ENCODE results near the gene AK9.

AK9 gene

GRCh38 chr6:109515781-109516409 lies 175.1 kb downstream of the AK9 start:
- no peak overlapping the region for H2BK15ac ChIP-seq (replicated peaks; ENCODE audit: low read depth)
- H2AK5ac ChIP-seq (ENCODE audit: low read length) = no peak overlapping the region
- no peak overlapping the region for H3K9ac ChIP-seq (ENCODE audit: low read length)
- no peak for DNase-seq
- H3K27me3 ChIP-seq (ENCODE audit: insufficient read depth, low read length, poor library complexity) = no peaks in the 10 kb centered on the region
- H4K5ac ChIP-seq (ENCODE audit: low read length) = no peak overlapping the region
- no peak overlapping the region for H4K8ac ChIP-seq (ENCODE audit: low read depth, low read length)
- H3K4me2 ChIP-seq (ENCODE audit: low read length) = no peak overlapping the region
- no peaks in the 10 kb centered on the region for H3K4me1 ChIP-seq (ENCODE audit: control insufficient read depth, low read depth, low read length)
- H3K4me3 ChIP-seq (ENCODE audit: low read length) = no peak overlapping the region
- no peak overlapping the region for H3K23ac ChIP-seq (ENCODE audit: low read length)
- no peaks in the 10 kb centered on the region for H3K36me3 ChIP-seq (ENCODE audit: control insufficient read depth, insufficient read depth, low read length)
- H2BK5ac ChIP-seq (ENCODE audit: low read length) = no peak overlapping the region
- WGBS (ENCODE audit: extremely low coverage, insufficient coverage, low lambda C conversion rate) = no CpG with 5 or more reads among the region's 6 CpGs
- H3K56ac ChIP-seq (ENCODE audit: low read length) = no peak overlapping the region
- H3K79me2 ChIP-seq (ENCODE audit: control insufficient read depth, insufficient read depth, low read length) = no peaks in the 10 kb centered on the region
- no peak overlapping the region for H3K18ac ChIP-seq (ENCODE audit: low read length)
- no peaks in the 10 kb centered on the region for H3K79me1 ChIP-seq (ENCODE audit: low read length)
- no peak overlapping the region for H2BK120ac ChIP-seq (ENCODE audit: low read depth, low read length)
- no peak overlapping the region for H3K4ac ChIP-seq (ENCODE audit: low read depth, low read length)
- no peak overlapping the region for H3K27ac ChIP-seq (ENCODE audit: low read depth, low read length)

DNA sequence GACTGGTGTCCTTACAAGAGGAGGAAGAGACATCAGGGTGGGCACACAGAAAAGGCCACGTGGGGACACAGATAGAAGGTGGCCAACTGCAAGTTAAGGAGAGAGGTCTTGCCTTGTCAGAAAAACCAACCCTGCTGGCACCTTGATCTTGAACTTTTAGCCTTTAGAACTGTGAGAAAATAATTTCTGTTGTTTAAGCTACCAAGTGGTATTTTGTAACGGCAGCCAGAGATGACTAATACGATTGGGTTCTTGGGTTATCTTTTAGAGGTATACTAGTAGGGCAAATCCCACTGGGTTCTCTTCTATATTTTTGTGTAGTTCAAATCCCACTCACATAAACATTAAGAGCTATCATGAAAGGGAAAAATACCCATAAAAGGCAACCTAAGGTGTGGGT lies 176.1 kb downstream of the AK9 start:
- Histone ChIP-seq H2BK15ac (replicated peaks; ENCODE audit: low read depth) (no peak overlapping the region), H4K8ac (ENCODE audit: low read depth, low read length) (no peak overlapping the region), H3K23ac (ENCODE audit: low read length) (no peak overlapping the region), H3K79me1 (ENCODE audit: low read length) (no peaks in the 10 kb centered on the region), H3K18ac (ENCODE audit: low read length) (no peak overlapping the region), H2BK120ac (ENCODE audit: low read depth, low read length) (no peak overlapping the region), H2BK5ac (ENCODE audit: low read length) (no peak overlapping the region), H2AK5ac (ENCODE audit: low read length) (no peak overlapping the region), H3K36me3 (ENCODE audit: control insufficient read depth, insufficient read depth, low read length) (no peaks in the 10 kb centered on the region), H3K56ac (ENCODE audit: low read length) (no peak overlapping the region), H3K4me3 (ENCODE audit: low read length) (no peak overlapping the region), H3K4me2 (ENCODE audit: low read length) (no peak overlapping the region), H3K27me3 (ENCODE audit: insufficient read depth, low read length, poor library complexity) (no peaks in the 10 kb centered on the region), H3K4ac (ENCODE audit: low read depth, low read length) (peak overlapping the region; percentile 25), H3K27ac (ENCODE audit: low read depth, low read length) (no peak overlapping the region), H3K79me2 (ENCODE audit: control insufficient read depth, insufficient read depth, low read length) (no peaks in the 10 kb centered on the region), H4K5ac (ENCODE audit: low read length) (no peak overlapping the region), H3K9ac (ENCODE audit: low read length) (no peak overlapping the region), H3K4me1 (ENCODE audit: control insufficient read depth, low read depth, low read length) (no peaks in the 10 kb centered on the region)
- no CpG with 5 or more reads among the region's 3 CpGs for WGBS (ENCODE audit: extremely low coverage, insufficient coverage, low lambda C conversion rate)
- no peak for DNase-seq

DNA sequence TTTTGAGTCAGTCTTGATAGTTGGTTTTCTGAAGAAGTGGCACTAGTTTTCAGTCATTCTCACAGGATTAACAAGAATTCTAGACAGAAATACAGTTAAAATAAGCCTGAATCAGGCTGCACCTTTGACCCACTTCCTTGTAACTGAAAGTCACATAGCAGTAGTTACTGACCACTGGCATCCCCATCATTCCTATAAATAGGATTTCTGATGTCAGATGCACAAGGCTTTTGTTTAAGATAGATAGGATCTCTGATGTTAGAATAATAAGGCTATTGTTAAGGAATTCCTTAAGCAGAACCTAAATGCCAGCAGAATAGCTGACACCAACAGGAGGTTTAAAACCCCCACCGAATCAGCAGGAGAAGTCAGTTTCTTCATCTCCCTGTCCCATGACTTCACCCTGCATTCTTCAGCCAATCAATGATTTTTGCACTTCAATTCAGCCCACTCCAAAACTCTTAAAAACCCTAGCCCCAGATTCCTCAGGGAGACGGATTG lies 177.4 kb downstream of the AK9 start:
- H3K27ac ChIP-seq (ENCODE audit: low read depth, low read length) = peak overlapping the region; percentile 51
- peak; percentile 80 for DNase-seq

DNA sequence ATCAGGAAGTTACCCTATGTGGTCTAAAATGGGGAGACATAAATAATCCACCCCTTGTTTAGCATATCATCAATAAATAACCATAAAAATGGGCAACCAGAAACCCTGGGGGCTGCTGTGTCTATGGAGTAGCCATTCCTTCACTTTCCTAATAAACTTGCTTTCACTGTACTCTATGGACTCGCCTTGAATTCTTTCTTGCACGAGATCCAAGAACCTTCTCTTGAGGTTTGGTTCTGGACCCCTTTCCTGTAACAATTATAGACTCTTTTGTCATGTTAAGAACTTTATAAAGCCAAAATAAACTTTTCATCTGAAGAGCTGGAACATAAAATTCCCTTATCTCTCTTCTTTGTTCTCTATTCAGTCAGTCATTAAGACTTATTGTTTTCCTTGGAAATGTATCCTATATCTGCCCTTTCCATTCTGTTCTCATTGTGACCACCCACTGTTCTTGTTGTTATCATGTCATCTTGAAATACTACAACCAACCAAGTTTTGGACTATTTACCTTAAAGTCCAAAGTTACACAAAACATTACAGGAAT lies 178.7 kb downstream of the AK9 start:
- no peak for DNase-seq
- H3K56ac ChIP-seq (ENCODE audit: low read length) = no peak overlapping the region
- no peaks in the 10 kb centered on the region for H3K4me1 ChIP-seq (ENCODE audit: control insufficient read depth, low read depth, low read length)
- no peak overlapping the region for H3K9ac ChIP-seq (ENCODE audit: low read length)
- H2BK5ac ChIP-seq (ENCODE audit: low read length) = no peak overlapping the region
- H2AK5ac ChIP-seq (ENCODE audit: low read length) = no peak overlapping the region
- no peak overlapping the region for H3K27ac ChIP-seq (ENCODE audit: low read depth, low read length)
- no peak overlapping the region for H2BK15ac ChIP-seq (replicated peaks; ENCODE audit: low read depth)
- H3K79me1 ChIP-seq (ENCODE audit: low read length) = no peaks in the 10 kb centered on the region
- no peak overlapping the region for H2BK120ac ChIP-seq (ENCODE audit: low read depth, low read length)
- no peak overlapping the region for H3K4me3 ChIP-seq (ENCODE audit: low read length)
- no peaks in the 10 kb centered on the region for H3K79me2 ChIP-seq (ENCODE audit: control insufficient read depth, insufficient read depth, low read length)
- no peak overlapping the region for H3K23ac ChIP-seq (ENCODE audit: low read length)
- H3K36me3 ChIP-seq (ENCODE audit: control insufficient read depth, insufficient read depth, low read length) = no peaks in the 10 kb centered on the region
- no peaks in the 10 kb centered on the region for H3K27me3 ChIP-seq (ENCODE audit: insufficient read depth, low read length, poor library complexity)
- no peak overlapping the region for H3K18ac ChIP-seq (ENCODE audit: low read length)
- no peak overlapping the region for H3K4me2 ChIP-seq (ENCODE audit: low read length)
- no peak overlapping the region for H4K5ac ChIP-seq (ENCODE audit: low read length)
- no CpG with 5 or more reads among the region's 2 CpGs for WGBS (ENCODE audit: extremely low coverage, insufficient coverage, low lambda C conversion rate)
- no peak overlapping the region for H3K4ac ChIP-seq (ENCODE audit: low read depth, low read length)
- H4K8ac ChIP-seq (ENCODE audit: low read depth, low read length) = no peak overlapping the region

More for the DNA sequence above, 177.4 kb downstream of the AK9 start:
- no peak overlapping the region for H3K9ac ChIP-seq (ENCODE audit: low read length)
- H4K8ac ChIP-seq (ENCODE audit: low read depth, low read length) = no peak overlapping the region
- H3K79me1 ChIP-seq (ENCODE audit: low read length) = no peaks in the 10 kb centered on the region
- no peak overlapping the region for H2BK5ac ChIP-seq (ENCODE audit: low read length)
- no peak overlapping the region for H3K4me3 ChIP-seq (ENCODE audit: low read length)
- no peak overlapping the region for H3K23ac ChIP-seq (ENCODE audit: low read length)
- H2AK5ac ChIP-seq (ENCODE audit: low read length) = no peak overlapping the region
- no peak overlapping the region for H2BK120ac ChIP-seq (ENCODE audit: low read depth, low read length)
- no peaks in the 10 kb centered on the region for H3K4me1 ChIP-seq (ENCODE audit: control insufficient read depth, low read depth, low read length)
- H3K4ac ChIP-seq (ENCODE audit: low read depth, low read length) = no peak overlapping the region
- H3K27me3 ChIP-seq (ENCODE audit: insufficient read depth, low read length, poor library complexity) = no peaks in the 10 kb centered on the region
- no peak overlapping the region for H2BK15ac ChIP-seq (replicated peaks; ENCODE audit: low read depth)
- H3K18ac ChIP-seq (ENCODE audit: low read length) = no peak overlapping the region
- no CpG with 5 or more reads among the region's 2 CpGs for WGBS (ENCODE audit: extremely low coverage, insufficient coverage, low lambda C conversion rate)
- no peak overlapping the region for H4K5ac ChIP-seq (ENCODE audit: low read length)
- H3K36me3 ChIP-seq (ENCODE audit: control insufficient read depth, insufficient read depth, low read length) = no peaks in the 10 kb centered on the region
- H3K79me2 ChIP-seq (ENCODE audit: control insufficient read depth, insufficient read depth, low read length) = no peaks in the 10 kb centered on the region
- H3K4me2 ChIP-seq (ENCODE audit: low read length) = no peak overlapping the region
- no peak overlapping the region for H3K56ac ChIP-seq (ENCODE audit: low read length)

DNA sequence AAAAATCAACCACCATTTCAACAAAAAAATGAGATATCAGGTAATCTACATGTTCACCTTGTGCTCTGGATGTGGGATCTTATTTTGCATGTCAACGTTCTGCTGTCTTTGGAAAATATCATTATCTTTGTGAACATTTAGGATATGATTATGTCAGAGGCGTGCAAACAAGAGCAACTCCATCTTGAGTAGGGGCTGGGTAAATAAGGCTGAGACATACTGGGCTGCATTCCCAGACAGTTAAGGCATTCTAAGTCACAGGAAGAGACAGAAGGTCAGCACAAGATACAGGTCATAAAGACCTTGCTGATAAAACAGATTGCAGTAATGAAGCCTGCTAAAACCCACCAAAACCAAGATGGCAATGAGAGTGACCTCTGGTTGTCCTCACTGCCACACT lies 179.2 kb downstream of the AK9 start:
- Histone ChIP-seq H2BK5ac (ENCODE audit: low read length) (no peak overlapping the region), H2AK5ac (ENCODE audit: low read length) (no peak overlapping the region), H3K4me3 (ENCODE audit: low read length) (no peak overlapping the region), H2BK120ac (ENCODE audit: low read depth, low read length) (no peak overlapping the region), H3K4me1 (ENCODE audit: control insufficient read depth, low read depth, low read length) (no peaks in the 10 kb centered on the region), H3K27ac (ENCODE audit: low read depth, low read length) (no peak overlapping the region), H3K4ac (ENCODE audit: low read depth, low read length) (no peak overlapping the region), H4K8ac (ENCODE audit: low read depth, low read length) (no peak overlapping the region), H3K36me3 (ENCODE audit: control insufficient read depth, insufficient read depth, low read length) (no peaks in the 10 kb centered on the region), H3K79me1 (ENCODE audit: low read length) (no peaks in the 10 kb centered on the region), H3K79me2 (ENCODE audit: control insufficient read depth, insufficient read depth, low read length) (no peaks in the 10 kb centered on the region), H3K4me2 (ENCODE audit: low read length) (no peak overlapping the region), H2BK15ac (replicated peaks; ENCODE audit: low read depth) (no peak overlapping the region), H3K18ac (ENCODE audit: low read length) (no peak overlapping the region), H3K9ac (ENCODE audit: low read length) (no peak overlapping the region), H3K27me3 (ENCODE audit: insufficient read depth, low read length, poor library complexity) (no peaks in the 10 kb centered on the region), H3K56ac (ENCODE audit: low read length) (no peak overlapping the region), H3K23ac (ENCODE audit: low read length) (no peak overlapping the region), H4K5ac (ENCODE audit: low read length) (no peak overlapping the region)
- WGBS (ENCODE audit: extremely low coverage, insufficient coverage, low lambda C conversion rate) = no CpG with 5 or more reads among the region's 2 CpGs
- DNase-seq = no peak

GRCh38 chr6:109510358-109510757 lies 180.6 kb downstream of the AK9 start:
- no peak overlapping the region for H3K4ac ChIP-seq (ENCODE audit: low read depth, low read length)
- no peak overlapping the region for H3K4me3 ChIP-seq (ENCODE audit: low read length)
- H3K9ac ChIP-seq (ENCODE audit: low read length) = no peak overlapping the region
- H2BK120ac ChIP-seq (ENCODE audit: low read depth, low read length) = no peak overlapping the region
- no peak overlapping the region for H2BK5ac ChIP-seq (ENCODE audit: low read length)
- H3K36me3 ChIP-seq (ENCODE audit: control insufficient read depth, insufficient read depth, low read length) = no peaks in the 10 kb centered on the region
- H4K8ac ChIP-seq (ENCODE audit: low read depth, low read length) = no peak overlapping the region
- H3K4me1 ChIP-seq (ENCODE audit: control insufficient read depth, low read depth, low read length) = no peaks in the 10 kb centered on the region
- H3K18ac ChIP-seq (ENCODE audit: low read length) = no peak overlapping the region
- H3K4me2 ChIP-seq (ENCODE audit: low read length) = no peak overlapping the region
- H3K23ac ChIP-seq (ENCODE audit: low read length) = no peak overlapping the region
- H2BK15ac ChIP-seq (replicated peaks; ENCODE audit: low read depth) = no peak overlapping the region
- no peaks in the 10 kb centered on the region for H3K27me3 ChIP-seq (ENCODE audit: insufficient read depth, low read length, poor library complexity)
- H3K27ac ChIP-seq (ENCODE audit: low read depth, low read length) = no peak overlapping the region
- DNase-seq = no peak
- no peak overlapping the region for H4K5ac ChIP-seq (ENCODE audit: low read length)
- H2AK5ac ChIP-seq (ENCODE audit: low read length) = no peak overlapping the region
- H3K56ac ChIP-seq (ENCODE audit: low read length) = no peak overlapping the region
- no CpG with 5 or more reads among the region's 1 CpG for WGBS (ENCODE audit: extremely low coverage, insufficient coverage, low lambda C conversion rate)
- H3K79me1 ChIP-seq (ENCODE audit: low read length) = no peaks in the 10 kb centered on the region
- H3K79me2 ChIP-seq (ENCODE audit: control insufficient read depth, insufficient read depth, low read length) = no peaks in the 10 kb centered on the region

Data from mesendoderm (in vitro differentiated cells).